Progenitor cell of endocrine pancreas (in vitro differentiated cells): ENCODE data around the gene DIPK1A. TPM values are rescaled to one million over a fixed set of nuclear protein-coding genes. Genes with fewer than 3 reads are reported as not detected.

Source experiments
- DNase-seq: peaks from one replicate; pipeline ENCODE4 v3.0.0; 2021; ENCODE audit warnings: low spot score; ENCODE audit not compliant: unreplicated experiment
- H3K27ac Mint-ChIP-seq: 2 replicates; pipeline ENCODE4 v1.8.0; 2021; ENCODE audit warnings: mild to moderate bottlenecking, moderate library complexity, mixed read lengths
- H3K27me3 Mint-ChIP-seq: 2 replicates; pipeline ENCODE4 v1.8.0; 2021; ENCODE audit warnings: mixed read lengths
- H3K36me3 Mint-ChIP-seq: 2 replicates; pipeline ENCODE4 v1.8.0; 2022; ENCODE audit warnings: mixed read lengths; ENCODE audit not compliant: insufficient read depth
- H3K4me1 Mint-ChIP-seq: 2 replicates; pipeline ENCODE4 v1.8.0; 2021; ENCODE audit warnings: low read depth, mixed read lengths
- H3K4me3 Mint-ChIP-seq: 2 replicates; pipeline ENCODE4 v1.8.0; 2021; ENCODE audit warnings: low read depth, mild to moderate bottlenecking, moderate library complexity, mixed read lengths
- H3K9me3 Mint-ChIP-seq: 2 replicates; pipeline ENCODE4 v1.8.0; 2021; ENCODE audit warnings: low read depth, mixed read lengths
- total RNA-seq: library from RNA; stranded (reverse); gene quantifications from 2 replicates; pipeline ENCODE4 v1.2.1, GENCODE V29; 2021
- TF ChIP-seq, protein P1 (sequence below): fragments of 200-600 bp; sonication (generic); IDR thresholded peaks from one replicate; pipeline ENCODE4 v1.5.0; 2021; ENCODE audit warnings: antibody characterized with exemption, mild to moderate bottlenecking; ENCODE audit not compliant: unreplicated experiment

The DIPK1A gene
- total RNA-seq, 1 donor from 2014 or later = 6.9 TPM

DNA sequence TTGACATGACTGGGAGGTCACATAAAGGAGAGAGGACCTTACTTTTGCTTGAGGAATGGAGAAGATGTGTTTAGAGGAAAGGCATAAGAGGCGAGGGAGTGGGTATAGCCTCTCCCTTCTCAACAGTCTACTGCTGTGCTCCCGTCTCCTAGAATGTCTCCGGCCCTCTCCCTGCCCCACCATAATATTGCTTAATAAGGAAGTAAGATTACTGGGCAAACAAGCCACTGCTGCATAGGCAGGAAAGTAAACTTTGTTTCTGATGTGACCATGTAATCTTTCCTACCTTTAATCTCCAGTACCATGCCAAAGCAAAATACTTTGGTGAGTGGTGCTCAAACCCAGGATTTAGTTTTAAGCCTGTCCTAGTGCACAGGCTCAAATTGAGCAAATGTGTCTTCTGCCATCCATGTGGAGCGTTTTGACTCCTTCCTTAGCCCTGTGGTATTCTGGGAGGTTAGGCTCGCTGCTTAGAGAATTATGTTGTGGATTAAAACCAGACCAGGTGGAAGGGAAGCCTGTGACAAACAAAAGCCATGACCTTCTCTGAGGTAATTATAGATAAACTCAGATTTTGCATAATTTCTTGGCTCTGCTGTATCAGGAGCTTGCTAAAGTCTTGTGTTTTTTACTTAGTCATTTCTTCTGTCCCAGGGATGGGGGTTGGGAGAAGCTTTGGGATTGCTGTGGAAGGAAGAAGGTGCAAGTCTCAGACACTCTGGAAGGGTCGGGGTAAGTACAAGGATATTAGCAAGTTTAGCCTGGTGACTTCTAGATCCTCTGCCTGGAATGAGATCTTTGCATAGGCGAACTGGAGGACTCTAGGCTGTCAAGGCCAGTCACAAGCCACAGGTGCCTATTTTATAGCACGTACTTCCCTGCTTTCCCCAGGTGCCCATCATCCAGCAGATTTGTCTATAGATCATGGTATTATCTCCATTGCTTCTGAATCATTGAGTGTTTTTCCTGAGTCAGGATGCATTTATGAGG lies 34.5 kb upstream of the DIPK1A start:
- Mint-ChIP-seq H3K4me1 (peaks cover 11% of the 10 kb centered on the region), H3K4me3 (no peak overlapping the region)

DNA sequence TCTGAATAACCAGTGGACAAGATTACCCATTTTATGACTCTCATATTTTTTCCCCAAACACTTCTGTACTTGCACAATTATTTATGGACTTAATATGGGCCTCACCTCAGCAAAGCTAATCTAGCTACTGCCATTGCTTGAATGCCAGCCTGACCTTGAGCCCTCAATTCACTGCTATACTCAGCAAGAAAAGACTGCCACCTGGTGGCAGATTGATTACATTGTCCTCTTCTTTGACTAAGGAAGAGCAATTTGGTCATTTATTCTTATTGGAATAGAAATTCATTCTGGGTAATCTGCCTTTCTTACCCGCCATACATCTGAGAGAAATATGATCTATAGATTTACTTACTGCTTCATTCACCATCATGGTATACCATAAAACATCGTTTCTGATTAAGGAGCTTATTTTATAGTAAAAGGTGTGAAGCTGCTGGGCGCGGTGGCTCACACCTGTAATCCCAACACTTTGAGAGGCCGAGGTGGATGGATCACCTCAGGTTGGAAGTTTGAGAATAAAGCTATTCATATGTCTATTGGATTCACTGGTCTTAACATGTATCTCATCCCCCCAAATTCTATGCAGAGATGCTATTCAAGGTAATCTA lies 32.9 kb upstream of the DIPK1A start:
- peak; percentile 44 for DNase-seq
- no peak overlapping the region for H3K4me3 Mint-ChIP-seq
- H3K4me1 Mint-ChIP-seq = peaks cover 3% of the 10 kb centered on the region
- TF ChIP-seq, protein P1, sequence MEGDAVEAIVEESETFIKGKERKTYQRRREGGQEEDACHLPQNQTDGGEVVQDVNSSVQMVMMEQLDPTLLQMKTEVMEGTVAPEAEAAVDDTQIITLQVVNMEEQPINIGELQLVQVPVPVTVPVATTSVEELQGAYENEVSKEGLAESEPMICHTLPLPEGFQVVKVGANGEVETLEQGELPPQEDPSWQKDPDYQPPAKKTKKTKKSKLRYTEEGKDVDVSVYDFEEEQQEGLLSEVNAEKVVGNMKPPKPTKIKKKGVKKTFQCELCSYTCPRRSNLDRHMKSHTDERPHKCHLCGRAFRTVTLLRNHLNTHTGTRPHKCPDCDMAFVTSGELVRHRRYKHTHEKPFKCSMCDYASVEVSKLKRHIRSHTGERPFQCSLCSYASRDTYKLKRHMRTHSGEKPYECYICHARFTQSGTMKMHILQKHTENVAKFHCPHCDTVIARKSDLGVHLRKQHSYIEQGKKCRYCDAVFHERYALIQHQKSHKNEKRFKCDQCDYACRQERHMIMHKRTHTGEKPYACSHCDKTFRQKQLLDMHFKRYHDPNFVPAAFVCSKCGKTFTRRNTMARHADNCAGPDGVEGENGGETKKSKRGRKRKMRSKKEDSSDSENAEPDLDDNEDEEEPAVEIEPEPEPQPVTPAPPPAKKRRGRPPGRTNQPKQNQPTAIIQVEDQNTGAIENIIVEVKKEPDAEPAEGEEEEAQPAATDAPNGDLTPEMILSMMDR = peak; percentile 89
- H3K27ac Mint-ChIP-seq = no peak overlapping the region
- no peaks in the 10 kb centered on the region for H3K9me3 Mint-ChIP-seq
- no peaks in the 10 kb centered on the region for H3K27me3 Mint-ChIP-seq
- no peaks in the 10 kb centered on the region for H3K36me3 Mint-ChIP-seq

More for the DNA sequence above, 34.5 kb upstream of the DIPK1A start:
- no peaks in the 10 kb centered on the region for H3K36me3 Mint-ChIP-seq
- H3K27me3 Mint-ChIP-seq = no peaks in the 10 kb centered on the region
- TF ChIP-seq, protein P1 = no peak
- no peak for DNase-seq
- no peaks in the 10 kb centered on the region for H3K9me3 Mint-ChIP-seq
- no peak overlapping the region for H3K27ac Mint-ChIP-seq

DNA sequence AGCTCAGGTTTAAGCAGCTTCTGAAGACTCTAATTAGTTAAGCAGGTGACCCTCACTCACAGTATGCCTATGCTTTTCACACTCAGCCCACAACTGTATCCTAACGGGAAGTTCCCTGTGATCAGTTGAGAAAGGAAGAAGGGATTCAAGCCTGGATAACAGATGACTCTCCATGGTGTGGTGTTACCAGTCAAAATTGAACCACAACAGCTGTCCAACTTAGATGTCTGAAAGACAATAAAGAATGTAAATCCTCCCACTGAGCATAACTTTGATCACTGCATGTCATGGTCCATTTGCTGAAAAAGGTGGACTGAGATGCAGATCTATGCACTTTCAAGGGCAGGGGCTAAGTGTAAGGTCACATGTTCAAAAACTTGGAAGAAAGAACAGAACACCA lies 32.3 kb upstream of the DIPK1A start:
- Mint-ChIP-seq H3K9me3 (no peaks in the 10 kb centered on the region), H3K27me3 (no peaks in the 10 kb centered on the region), H3K4me1 (peaks cover 3% of the 10 kb centered on the region), H3K4me3 (no peak overlapping the region), H3K27ac (no peak overlapping the region), H3K36me3 (no peaks in the 10 kb centered on the region)
- TF ChIP-seq, protein P1 = no peak
- DNase-seq = no peak

- TF ChIP-seq, protein P1 = no peak
- no peaks in the 10 kb centered on the region for H3K36me3 Mint-ChIP-seq
- DNase-seq = no peak
- peaks cover 3% of the 10 kb centered on the region for H3K4me1 Mint-ChIP-seq
- H3K9me3 Mint-ChIP-seq = no peaks in the 10 kb centered on the region
- no peaks in the 10 kb centered on the region for H3K27me3 Mint-ChIP-seq
- no peak overlapping the region for H3K27ac Mint-ChIP-seq
- H3K4me3 Mint-ChIP-seq = no peak overlapping the region
Observed at GRCh38 chr1:92992877-92993276, 31.6 kb upstream of the DIPK1A start.

DNA sequence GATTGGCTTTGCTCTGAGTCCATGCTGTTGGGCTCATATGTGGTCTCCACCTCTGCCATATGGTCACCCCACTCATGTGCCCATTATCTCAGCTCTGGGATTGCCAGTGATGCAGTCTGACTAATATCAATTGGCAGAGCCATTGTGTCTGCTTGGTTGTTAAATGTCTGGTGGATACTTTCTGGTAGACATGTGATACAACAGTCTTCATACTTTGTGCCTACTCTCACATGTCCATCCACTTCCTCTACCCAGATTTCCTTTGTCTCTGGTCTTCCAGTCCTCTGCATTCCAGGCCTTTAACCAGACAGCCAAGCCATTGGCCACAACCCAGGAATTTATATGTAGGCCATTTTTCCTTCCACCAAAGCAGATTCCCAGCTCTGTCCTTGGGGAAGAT lies 30.8 kb upstream of the DIPK1A start:
- Mint-ChIP-seq H3K9me3 (no peaks in the 10 kb centered on the region), H3K36me3 (no peaks in the 10 kb centered on the region), H3K27ac (no peak overlapping the region), H3K4me3 (no peak overlapping the region), H3K4me1 (peaks cover 3% of the 10 kb centered on the region), H3K27me3 (no peaks in the 10 kb centered on the region)
- DNase-seq = no peak
- TF ChIP-seq, protein P1 = no peak
